ENCODE measurements around the gene ADAM11. TPM values are rescaled to one million over a fixed set of nuclear protein-coding genes. Genes with fewer than 3 reads are reported as not detected.
A peak's percentile ranks its signal among the peaks of the same experiment; 100 is the strongest.

ADAM11 gene
- total and polyA plus RNA-seq, 9 of the 15 experiments (the other 6 are each of a cell fraction or from before 2014, with no cell fraction given): 0.01 to 0.31 (median 0.14) TPM; not detected in 2

DNA sequence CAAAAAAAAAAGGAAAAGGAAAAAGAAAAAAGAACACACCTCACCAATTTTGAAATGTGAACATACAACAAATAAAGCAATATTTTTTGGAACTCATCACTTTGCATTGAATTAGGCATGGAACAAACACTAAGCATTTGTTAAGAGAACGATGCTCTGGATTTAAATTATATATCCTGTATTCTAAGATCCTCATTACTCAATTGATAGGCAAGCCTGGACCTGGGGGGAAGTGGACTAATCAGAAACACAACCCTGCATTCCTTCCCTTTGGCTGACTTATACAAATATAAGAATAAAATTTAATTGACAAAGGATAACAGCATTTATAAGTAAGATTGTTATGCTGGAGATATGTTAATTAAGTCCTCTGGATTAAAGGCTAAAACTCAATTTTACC lies 69.1 kb downstream of the ADAM11 start:
- in situ Hi-C loops (cut with MboI): no loop called here
- no peaks in the 10 kb centered on the region for H3K9me1 ChIP-seq (ENCODE audit: control insufficient read depth, insufficient read depth, low read length)
- H3K4me2 ChIP-seq (ENCODE audit: insufficient read depth, low read length): no peak overlapping the region
- H3K4me1 ChIP-seq (replicated peaks in 1 of 2; ENCODE audit: control insufficient read depth in 2 of 2, insufficient read depth in 2 of 2, low read length in 2 of 2): peaks cover 0 to 15% of the 10 kb centered on the region in 2 experiments; a peak in 4 of 5 replicates
- TF ChIP-seq BMI1 (IDR thresholded peaks at IDR 0.05; ENCODE audit: low read length) (peak; percentile 74), CREB5 (CRISPR knock-in tag; IDR thresholded peaks at IDR 0.05) (no peak)
- H3K9me3 ChIP-seq (replicated peaks; ENCODE audit: control insufficient read depth, insufficient read depth, low read depth, low read length): no peaks in the 10 kb centered on the region
- no peaks in the 10 kb centered on the region for H3K36me3 ChIP-seq (ENCODE audit: control insufficient read depth, insufficient read depth, low read length)
- DNase-seq (ENCODE audit: extremely low read depth in 1 of 4, low spot score in 3 of 4): no peak
- peaks cover 23 to 45% of the 10 kb centered on the region in 2 experiments for H3K27me3 ChIP-seq (ENCODE audit: control insufficient read depth in 2 of 2, insufficient read depth in 2 of 2, low read length in 2 of 2)
- BruUV-seq (replicated peaks): no TSS peak
- ChIA-PET POLR2A (no interaction called here), CTCF (ENCODE audit: low intra/inter-chr PET ratio) (no interaction called here)
- no peak overlapping the region for H3K9ac ChIP-seq (ENCODE audit: insufficient read depth in 1 of 2, low read depth in 2 of 2, low read length in 2 of 2)
- H3K27ac ChIP-seq (ENCODE audit: extremely low read depth, low read depth, low read length): no peak overlapping the region
- H3K79me2 ChIP-seq (ENCODE audit: control insufficient read depth, insufficient read depth, low read length): no peaks in the 10 kb centered on the region
- intact Hi-C loops (cut with micrococcal nuclease): no loop called here
- no peak overlapping the region for H2AFZ ChIP-seq (ENCODE audit: low read depth, low read length)
- no peak overlapping the region for H3K4me3 ChIP-seq
- no peak for FAIRE-seq
- no peak for ATAC-seq
- H4K20me1 ChIP-seq (replicated peaks; ENCODE audit: control insufficient read depth, insufficient read depth, low read length): 0 out of 2 replicates have a peak, but pooled peaks cover 4% of the 10 kb centered on the region
- WGBS (ENCODE audit: insufficient coverage, low coverage, missing lambda C conversion rate): 6% methylated on average over 1 of the region's 1 CpG

- Histone ChIP-seq H3K36me3 (ENCODE audit: control insufficient read depth, insufficient read depth, low read length) (no peaks in the 10 kb centered on the region), H3K4me1 (replicated peaks in 1 of 2; ENCODE audit: control insufficient read depth in 2 of 2, insufficient read depth in 2 of 2, low read length in 2 of 2) (peaks cover 0 to 15% of the 10 kb centered on the region in 2 experiments; a peak in 4 of 5 replicates), H4K20me1 (replicated peaks; ENCODE audit: control insufficient read depth, insufficient read depth, low read length) (0 out of 2 replicates have a peak, but pooled peaks cover 4% of the 10 kb centered on the region), H3K27ac (ENCODE audit: extremely low read depth, low read depth, low read length) (no peak overlapping the region), H3K4me2 (ENCODE audit: insufficient read depth, low read length) (peak overlapping the region; percentile 25; the same call in 1 of the 2 replicates), H3K9ac (ENCODE audit: insufficient read depth in 1 of 2, low read depth in 2 of 2, low read length in 2 of 2) (peak overlapping the region in 1 of 2 experiments; percentile 81; a peak in 1 of 4 replicates), H3K9me3 (replicated peaks; ENCODE audit: control insufficient read depth, insufficient read depth, low read depth, low read length) (no peaks in the 10 kb centered on the region), H3K4me3 (peak overlapping the region; percentile 31), H2AFZ (ENCODE audit: low read depth, low read length) (0 out of 2 replicates have a peak overlapping the region, but pooled peaks have one; percentile 27), H3K9me1 (ENCODE audit: control insufficient read depth, insufficient read depth, low read length) (no peaks in the 10 kb centered on the region), H3K27me3 (ENCODE audit: control insufficient read depth in 2 of 2, insufficient read depth in 2 of 2, low read length in 2 of 2) (peaks cover 23 to 55% of the 10 kb centered on the region in 2 experiments), H3K79me2 (ENCODE audit: control insufficient read depth, insufficient read depth, low read length) (no peaks in the 10 kb centered on the region)
- peak; percentile 46 for FAIRE-seq
- ChIA-PET POLR2A (no interaction called here), CTCF (ENCODE audit: low intra/inter-chr PET ratio) (no interaction called here)
- intact Hi-C loops (cut with micrococcal nuclease) (no loop called here), in situ Hi-C loops (cut with MboI) (no loop called here)
- BruUV-seq (replicated peaks): no TSS peak
- no peak for ATAC-seq
- 6% methylated on average over 21 of the region's 21 CpGs for WGBS (ENCODE audit: insufficient coverage, low coverage, missing lambda C conversion rate)
- DNase-seq (ENCODE audit: extremely low read depth in 1 of 4, low spot score in 3 of 4): no peak
- TF ChIP-seq CBX8 (IDR thresholded peaks at IDR 0.05; ENCODE audit: borderline replicate concordance, extremely low read depth, low read depth, low read length, poor library complexity, severe bottlenecking) (peak; percentile 100), SMARCA4 (IDR thresholded peaks at IDR 0.05) (peak; percentile 15; the same call in 1 of the 2 replicates), HBP1 (CRISPR knock-in tag; IDR thresholded peaks at IDR 0.05) (no peak), TRIM28 (IDR thresholded peaks at IDR 0.05) (no peak), FOXA3 (CRISPR knock-in tag; conservative IDR thresholded peaks at IDR 0.05 in 1 of 2, IDR thresholded peaks at IDR 0.05 in 1 of 2) (no peak)
- TF ChIP-seq, protein P1, sequence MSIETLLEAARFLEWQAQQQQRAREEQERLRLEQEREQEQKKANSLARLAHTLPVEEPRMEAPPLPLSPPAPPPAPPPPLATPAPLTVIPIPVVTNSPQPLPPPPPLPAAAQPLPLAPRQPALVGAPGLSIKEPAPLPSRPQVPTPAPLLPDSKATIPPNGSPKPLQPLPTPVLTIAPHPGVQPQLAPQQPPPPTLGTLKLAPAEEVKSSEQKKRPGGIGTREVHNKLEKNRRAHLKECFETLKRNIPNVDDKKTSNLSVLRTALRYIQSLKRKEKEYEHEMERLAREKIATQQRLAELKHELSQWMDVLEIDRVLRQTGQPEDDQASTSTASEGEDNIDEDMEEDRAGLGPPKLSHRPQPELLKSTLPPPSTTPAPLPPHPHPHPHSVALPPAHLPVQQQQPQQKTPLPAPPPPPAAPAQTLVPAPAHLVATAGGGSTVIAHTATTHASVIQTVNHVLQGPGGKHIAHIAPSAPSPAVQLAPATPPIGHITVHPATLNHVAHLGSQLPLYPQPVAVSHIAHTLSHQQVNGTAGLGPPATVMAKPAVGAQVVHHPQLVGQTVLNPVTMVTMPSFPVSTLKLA (conservative IDR thresholded peaks at IDR 0.05): no peak
- TF ChIP-seq, protein P2, sequence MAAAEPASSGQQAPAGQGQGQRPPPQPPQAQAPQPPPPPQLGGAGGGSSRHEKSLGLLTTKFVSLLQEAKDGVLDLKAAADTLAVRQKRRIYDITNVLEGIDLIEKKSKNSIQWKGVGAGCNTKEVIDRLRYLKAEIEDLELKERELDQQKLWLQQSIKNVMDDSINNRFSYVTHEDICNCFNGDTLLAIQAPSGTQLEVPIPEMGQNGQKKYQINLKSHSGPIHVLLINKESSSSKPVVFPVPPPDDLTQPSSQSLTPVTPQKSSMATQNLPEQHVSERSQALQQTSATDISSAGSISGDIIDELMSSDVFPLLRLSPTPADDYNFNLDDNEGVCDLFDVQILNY (CRISPR knock-in tag; IDR thresholded peaks at IDR 0.05): no peak
Observed at GRCh38 chr17:44828919-44829522, 70.2 kb downstream of the ADAM11 start.
